Stimulated activated naive CD8-positive, alpha-beta T cell treated with anti-CD3 and anti-CD28 coated beads, Interleukin-15, Interleukin-2, amounts not matched to agents 100 U/mL and 50 U/mL, for 24 hours (primary cell): ENCODE results near the gene CLECL1.

Experiments used
- ATAC-seq: fragments of 150-1000 bp; cut with Tn5 transposase; one replicate; pipeline ENCODE4 v1.10.0; 2021
- DNase-seq: peaks from one replicate; pipeline ENCODE4 v3.0.0; 2021

CLECL1 gene

DNA sequence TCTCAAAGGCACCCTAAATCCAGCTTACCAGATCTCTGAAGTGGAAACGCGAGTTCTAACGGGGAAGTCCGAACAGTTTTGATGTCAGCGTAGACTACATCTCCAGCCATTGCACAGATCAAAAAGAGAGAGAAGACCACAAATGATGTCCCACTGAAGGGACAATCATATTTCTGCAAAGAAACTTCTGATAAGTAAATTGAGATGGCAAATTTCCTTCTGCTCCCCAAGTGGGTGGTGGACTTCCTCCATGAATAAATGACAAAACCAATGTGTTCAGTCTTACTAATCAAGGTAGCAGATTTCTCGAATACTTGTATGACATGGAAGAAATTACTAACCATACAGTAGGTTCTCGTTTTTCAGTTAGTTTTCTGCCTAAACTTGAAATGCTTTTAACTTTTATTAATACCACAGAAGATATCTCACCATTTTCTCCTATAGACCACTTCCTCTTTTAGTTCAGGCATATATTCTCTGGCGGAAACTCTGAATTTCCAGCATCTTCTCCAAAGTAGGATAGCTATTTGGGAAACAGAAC, at the start of gene CLECL1:
TSS of gene CLECL1 (minus strand) at position 177 of the 541 bp plus-strand sequence.
- no peak for DNase-seq
- peak; percentile 81 for ATAC-seq

DNA sequence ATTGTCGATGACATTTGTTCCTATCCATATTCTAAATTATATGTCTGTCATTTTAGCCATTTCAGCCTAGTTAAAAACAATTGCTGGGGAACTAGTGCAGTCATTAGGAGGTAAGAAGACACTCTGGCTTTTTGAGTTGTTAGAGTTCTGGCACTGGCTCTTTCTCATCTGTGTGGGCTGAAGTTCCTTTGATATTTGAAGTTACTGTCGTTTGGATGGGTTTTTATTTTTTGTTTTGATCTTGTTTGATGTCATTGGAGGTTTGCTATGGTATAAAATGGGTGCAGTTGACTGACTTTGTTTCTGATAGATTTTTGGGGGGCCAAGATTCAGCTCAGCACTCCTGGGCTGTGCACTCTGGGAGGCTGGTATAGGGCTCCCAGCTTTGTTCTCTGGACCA, 48.5 kb upstream of the CLECL1 start:
- DNase-seq (no peak), ATAC-seq (no peak)

DNA sequence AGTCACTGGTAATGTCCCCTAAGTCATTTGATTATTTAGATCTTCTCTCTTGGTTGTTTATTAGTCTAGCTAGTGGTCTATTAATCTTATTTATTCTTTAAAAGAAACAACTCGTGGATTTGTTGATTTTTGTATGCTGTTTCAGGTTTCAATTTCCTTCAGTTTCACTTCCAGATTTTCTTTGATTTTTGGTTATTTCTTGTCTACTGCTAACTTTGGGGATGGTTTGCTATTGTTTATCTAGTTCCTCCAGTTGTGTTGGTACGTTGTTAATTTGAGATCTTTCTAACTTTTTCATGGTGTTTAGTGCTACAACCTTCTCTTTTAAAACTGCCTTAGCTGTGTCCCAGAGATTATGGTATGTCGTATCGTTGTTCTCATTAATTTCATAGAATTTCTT, 46.3 kb upstream of the CLECL1 start:
- ATAC-seq (no peak), DNase-seq (no peak)

DNA sequence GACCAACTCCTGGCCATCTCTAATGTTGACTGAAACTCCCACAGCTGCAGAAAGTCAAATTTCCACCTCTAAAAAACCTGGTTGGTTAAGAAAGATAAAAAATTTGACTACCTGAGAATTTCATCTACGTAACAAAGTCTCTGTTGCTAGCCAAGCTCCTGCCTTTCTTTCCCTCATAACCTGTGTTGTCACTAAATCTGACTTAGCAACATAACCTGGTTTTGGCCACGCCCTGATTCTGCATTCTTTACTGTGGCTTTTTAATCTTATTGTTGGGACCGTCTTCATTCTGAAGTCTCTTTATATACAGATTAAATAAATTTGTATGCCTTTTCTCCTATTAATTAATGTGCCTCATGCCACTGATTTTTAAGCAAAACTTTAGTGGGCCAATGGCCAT, 43.9 kb upstream of the CLECL1 start:
- ATAC-seq (no peak), DNase-seq (no peak)

DNA sequence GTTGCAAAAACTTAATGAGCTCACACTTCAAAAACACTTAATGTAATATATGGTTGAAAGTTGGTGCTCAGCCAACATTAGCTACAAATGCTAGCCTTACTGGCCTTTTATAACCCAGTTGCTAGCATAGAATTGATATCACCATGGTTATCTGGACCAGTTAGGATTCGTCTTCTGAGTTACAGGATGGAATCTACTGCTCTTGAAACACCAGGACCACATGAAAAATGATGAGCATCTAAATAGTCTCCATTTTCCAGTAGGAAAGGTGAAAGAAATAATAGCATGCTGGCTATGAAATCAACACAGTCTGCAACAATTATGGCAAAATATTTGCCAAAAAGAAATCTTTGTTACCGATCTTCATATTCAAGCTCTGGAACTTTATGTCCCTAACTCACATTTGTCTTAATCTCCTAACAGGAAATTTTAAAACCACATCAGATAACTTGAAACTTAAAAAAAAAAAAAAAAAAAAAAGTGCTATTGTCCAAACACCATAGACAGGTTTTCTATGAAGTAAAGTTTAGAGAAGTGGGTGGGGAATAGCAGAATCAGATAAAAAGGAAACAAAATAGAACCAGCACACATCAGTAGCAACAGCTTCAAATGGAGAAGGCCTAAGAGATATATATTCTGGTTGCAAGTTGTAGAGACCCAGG, 40.5 kb upstream of the CLECL1 start:
- ATAC-seq (no peak), DNase-seq (no peak)

DNA sequence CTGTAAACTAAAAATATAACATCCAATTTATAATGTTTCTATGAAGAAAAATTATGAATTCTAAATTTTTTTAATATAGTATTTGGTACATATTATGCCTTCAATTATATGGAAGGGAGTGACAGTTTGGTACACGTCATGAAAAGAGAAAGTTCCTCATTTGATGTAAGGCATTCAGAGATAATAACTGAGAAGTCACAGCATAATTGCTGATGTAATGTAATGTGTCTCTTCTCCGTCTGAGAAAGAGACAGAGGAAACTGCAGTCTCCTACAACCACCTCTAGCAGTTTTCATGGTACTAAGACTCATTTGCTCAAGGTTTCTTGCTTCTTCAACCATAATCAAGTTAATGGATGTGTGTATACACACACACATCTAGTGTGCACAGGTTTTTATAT, 30.1 kb upstream of the CLECL1 start:
- DNase-seq, result no peak

DNA sequence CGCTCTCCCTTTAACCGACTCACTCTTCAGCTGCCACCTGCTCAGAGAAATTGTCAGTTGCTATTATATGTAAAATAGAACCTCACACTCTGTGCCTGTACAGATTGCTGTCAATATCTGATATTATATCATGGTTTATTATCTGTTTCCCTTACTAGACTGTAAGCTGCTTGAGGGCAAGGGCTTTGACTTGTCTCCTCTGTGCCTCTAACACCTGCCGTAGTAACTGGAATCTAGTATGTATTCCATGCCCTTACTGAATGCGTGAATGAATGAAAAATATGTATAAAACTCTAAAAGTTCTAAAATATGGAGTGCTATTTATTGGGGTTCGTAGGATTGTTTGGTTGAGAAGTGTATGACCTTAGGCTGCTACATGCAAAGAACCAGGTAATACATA, 29.5 kb upstream of the CLECL1 start:
- DNase-seq (no peak), ATAC-seq (no peak)

More for the DNA sequence above, 30.1 kb upstream of the CLECL1 start:
- no peak for ATAC-seq

DNA sequence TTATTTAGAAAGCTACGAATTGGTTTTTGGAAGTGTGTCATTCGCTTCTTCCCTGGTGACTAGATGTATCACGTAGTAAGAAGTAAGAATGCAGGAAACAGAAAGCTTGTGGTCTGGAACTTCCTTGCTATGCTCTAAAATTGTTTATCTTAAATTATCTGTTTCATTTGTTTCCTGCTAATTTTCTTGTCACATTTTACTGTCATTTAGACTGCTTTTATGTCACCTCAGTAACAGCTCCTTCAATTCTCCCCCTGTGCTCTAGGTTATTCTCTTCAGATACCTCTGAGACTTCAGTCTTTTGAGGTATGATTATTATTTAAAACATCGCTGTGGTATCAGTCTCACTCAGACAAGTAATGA, 28.5 kb upstream of the CLECL1 start:
- DNase-seq (no peak), ATAC-seq (no peak)

DNA sequence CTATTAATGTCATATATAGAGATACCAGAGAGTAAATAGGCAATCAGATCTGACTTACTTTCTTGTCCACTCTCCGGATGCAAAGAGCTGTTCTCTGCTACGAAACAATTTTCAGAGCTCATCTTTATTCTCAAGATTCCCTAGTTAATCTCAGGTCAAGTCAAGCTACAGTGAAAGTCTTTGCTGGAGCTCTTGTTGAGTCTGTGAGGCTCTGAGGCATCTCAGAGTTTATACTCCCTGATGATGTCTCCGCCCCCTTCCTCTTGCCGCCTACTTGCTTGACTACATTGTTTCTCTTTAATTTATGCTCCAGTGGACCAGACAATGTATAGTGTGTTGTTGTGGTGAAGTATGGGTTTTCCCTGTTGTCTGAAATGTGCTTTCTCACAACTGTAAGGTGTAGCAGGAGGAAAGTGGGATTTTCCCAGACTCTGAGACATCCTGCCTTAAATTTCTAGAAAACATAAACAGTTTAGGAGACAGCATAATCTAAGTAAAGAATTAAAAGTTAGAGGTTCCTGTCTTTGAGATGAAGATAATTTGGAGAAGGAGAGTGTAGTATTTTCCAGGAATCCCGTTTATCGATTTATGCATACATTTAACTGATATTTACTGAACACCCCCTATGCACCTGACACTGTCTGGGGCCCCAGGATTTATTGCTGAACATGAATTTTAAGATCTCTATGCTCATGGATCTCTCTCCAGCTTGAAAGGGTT, 28.0 kb upstream of the CLECL1 start, which contains the start of gene CD69:
TSS of gene CD69 (minus strand) at position 203 of the 720 bp plus-strand sequence. CDS start at position 122, 81 bp downstream.
- peak; percentile 75 for DNase-seq
- ATAC-seq, result peak; percentile 70

DNA sequence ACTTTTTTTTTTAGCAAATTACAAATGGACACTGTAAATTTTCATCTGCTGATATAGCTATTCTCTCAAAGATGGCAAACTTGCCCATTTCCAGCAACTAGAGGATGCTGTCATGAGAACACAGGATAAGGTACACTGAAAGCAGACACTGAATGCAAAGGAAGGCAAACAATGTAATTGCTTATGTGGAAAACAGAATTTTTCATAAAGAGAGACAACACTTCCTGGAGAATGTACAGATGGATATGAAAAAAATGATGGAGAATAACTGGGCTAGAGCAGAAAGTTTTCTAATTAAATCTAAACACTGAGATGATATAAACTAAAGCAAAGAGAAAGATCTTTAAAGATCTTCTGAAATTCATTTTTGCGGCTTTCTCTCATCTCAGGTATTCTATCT, 27.2 kb upstream of the CLECL1 start:
- DNase-seq (no peak), ATAC-seq (no peak)

DNA sequence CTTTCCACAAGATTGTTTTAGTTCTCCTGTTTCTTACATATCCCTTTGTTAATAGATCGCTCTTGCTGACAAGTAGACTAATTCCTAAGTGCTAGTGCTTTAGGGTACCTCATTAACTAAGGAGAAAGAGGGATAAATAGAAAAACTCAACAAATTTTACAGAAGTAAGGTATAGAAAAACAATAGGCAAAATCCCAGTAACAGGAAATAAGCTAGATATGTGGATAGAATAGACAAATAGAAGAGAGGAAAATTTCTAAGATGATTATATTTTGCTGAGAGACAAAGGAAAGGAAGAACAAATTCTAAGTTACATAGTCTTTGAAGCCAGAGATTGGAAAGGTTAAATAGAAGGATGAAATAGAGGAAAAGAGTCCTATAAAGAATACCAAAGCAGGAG, 26.8 kb upstream of the CLECL1 start:
- DNase-seq, result no peak
- no peak for ATAC-seq

DNA sequence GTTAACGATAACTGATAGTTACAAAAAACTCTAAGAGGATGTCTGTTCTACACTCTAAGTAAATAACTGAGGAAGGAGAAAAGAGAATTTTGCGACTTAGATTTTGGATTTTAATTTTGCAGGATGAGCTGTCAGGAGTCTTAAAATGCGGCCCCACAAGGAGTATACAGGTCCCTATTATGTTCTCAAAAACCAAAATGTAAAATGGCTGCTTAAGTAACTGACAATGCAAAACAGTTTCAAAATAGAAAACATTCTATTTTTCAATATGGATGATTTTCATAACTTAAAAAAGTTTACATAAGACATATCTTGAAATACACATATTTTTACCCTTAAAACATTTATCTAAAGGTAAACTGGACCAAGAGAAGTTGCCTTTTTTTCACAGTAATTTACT, 25.2 kb upstream of the CLECL1 start:
- ATAC-seq (no peak), DNase-seq (no peak)

DNA sequence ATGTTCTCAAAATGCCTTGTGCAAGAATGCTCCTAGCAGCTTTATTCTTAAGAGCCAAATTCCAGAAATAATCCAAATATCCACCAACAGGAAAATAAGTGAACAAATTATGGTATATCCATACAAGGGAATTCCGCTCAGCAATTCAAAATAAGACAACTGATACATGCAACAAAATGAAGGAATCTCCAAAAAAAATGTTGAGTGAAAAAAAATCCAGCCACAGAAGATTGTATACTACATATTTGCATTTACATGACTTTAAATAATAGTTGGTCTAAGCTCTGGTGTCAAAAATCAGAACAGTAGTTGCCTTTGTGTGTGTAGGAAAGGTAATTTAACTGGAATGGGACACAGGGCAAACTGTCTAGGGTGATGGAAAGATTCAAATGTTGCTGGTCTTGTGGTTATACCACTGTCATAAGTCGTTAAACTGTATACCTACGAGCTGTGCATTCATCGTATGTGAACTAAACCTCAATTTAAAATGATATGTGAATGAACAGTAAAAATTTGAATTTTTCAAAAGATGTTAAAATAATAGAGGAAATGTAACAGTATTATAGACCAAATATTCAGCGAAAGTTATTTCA, 24.6 kb upstream of the CLECL1 start:
- no peak for DNase-seq
- ATAC-seq, result no peak

DNA sequence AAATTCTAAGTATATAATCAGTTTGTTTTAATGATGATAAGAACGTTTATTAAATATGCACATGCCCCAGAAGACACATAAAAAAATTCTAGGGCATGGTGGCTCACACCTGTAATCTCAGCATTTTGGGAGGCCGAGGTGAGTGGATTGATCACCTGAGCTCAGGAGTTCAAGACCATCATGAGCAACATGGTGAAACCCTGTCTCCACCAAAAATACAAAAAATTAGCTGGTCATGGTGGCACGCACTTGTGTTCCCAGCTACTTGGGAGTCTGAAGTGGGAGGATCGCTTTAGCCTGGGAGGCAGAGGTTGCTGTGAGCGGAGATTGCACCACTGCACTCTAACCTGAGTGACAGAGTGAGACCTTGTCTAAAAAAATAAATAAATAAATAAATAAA, 23.8 kb upstream of the CLECL1 start:
- ATAC-seq (no peak), DNase-seq (no peak)

DNA sequence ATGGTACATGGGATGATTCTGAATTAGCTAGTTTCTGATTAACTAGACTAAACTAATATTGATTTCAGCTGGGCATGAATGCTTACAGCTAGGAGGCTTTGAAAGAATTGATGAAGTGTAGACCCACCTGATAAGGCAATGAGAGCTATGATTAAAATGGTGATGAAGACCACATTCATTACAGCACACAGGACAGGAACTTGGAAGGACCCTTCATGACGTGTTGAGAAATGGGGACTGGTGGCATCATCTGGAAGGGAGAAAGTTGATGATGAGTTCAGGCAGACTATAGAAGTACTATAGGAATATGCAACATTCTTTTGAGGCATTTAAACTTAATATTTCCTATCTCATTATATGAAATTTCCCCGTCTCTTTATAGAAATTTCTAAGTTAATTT, 23.3 kb upstream of the CLECL1 start:
- no peak for ATAC-seq
- no peak for DNase-seq

DNA sequence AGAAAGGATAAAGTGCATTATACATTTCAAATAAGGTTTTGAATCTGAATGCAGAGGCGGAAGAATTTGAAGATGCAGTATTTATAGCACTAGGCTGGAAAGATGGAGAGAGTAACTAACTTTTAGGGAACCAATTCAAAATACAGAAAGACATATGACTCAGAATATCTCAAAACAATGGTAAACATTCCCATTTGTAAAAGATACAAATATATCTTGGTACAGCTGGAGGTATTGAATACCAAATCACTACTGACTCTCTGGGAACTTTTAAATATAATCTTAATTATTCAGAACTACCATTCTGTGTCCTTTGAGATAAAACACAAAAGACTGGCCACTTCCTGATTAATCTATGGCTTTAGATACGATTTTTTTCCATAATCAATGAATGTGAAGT, 22.7 kb upstream of the CLECL1 start:
- DNase-seq, result no peak
- no peak for ATAC-seq

DNA sequence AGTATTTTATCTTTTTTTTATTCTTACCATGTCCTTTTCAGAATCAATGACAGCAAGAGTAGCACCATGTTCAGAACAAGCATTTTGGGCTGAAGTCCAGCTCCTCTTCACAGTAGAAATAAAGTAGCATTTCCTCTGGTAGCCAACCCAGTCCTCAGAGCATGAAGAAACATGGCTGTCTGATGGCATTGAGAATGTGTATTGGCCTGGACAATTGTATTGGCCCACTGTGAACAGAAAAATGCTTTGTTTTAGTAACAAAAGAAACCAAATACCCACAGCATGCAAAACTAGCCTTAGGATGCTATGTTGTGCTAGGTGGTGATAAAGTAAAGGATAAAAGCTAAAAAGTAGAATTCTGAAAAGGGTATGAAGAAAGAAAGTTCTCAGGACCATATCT, 22.1 kb upstream of the CLECL1 start:
- no peak for DNase-seq
- ATAC-seq, result no peak

DNA sequence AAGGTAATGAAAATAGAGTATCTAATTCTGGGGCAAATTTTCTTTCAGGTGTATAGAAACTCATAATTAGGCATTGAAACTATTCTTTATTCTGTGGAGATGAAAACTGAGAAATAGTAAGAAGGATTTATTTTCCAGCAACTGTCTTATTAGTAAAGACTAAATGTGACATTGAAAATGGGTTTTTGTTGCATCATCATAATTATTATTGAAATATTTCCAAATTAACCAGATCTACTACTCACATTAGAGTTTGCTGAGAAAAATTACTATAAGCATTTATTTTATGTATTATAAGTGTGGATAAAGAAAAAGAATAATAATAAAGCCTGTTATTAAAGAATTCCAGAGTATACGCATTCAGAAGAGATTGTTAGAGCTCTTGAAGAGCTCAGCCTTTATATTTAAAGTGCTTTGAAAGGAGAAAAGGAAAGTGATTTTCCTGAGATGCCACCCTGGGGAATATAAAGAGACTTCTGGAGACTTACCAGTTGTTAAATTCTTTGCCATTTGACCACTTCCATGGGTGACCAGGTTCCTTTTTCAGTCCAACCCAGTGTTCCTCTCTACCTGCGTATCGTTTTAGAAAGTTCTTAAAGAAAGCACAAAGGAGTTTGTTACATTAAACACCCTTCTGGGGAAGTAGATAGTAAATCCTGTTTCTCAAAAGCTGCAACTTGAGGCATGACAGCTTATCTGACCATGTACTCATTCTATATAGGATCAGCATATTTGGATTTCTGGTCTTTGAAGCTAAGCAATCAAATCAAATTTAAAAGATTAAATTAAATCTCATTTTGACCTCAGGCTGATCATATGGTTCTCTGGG, 21.4 kb upstream of the CLECL1 start:
- ATAC-seq, result no peak
- no peak for DNase-seq

DNA sequence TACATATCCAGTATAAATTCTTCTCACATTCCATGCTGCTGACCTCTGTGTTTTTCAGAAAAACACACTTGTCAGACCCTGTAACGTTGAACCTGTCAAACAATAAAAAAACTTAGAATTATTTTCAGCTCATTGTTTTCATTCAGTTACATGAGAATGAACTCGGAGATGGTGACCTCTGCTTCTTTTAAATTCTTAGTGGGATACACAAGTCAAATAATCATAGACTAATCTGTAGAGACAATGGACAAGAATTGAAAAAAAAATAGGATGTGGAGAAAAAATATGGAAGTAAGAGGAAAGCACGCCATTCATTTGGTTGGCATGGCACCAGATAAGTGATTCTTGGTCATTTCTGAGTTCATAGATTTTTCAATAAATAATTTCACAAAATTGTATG, 20.6 kb upstream of the CLECL1 start:
- DNase-seq (no peak), ATAC-seq (no peak)

DNA sequence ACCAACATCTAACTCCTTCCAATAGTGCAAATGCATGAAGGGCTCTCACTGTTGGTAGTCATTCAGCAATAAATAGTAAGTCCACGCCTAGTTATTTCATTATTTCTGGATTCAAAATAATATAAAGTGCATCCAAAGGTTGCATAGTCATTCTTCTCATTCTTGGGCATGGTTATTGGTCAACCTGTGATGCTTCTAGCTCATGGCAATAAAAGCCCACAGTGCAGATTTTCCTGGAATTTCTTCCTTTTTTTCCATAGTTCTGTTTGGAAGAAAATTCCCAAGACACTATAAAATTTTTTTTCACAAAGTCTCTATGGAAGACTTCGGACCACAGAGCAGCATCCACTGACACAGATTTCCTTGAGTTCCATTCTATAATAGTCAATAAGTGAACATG, 20.2 kb upstream of the CLECL1 start:
- ATAC-seq, result no peak
- no peak for DNase-seq

DNA sequence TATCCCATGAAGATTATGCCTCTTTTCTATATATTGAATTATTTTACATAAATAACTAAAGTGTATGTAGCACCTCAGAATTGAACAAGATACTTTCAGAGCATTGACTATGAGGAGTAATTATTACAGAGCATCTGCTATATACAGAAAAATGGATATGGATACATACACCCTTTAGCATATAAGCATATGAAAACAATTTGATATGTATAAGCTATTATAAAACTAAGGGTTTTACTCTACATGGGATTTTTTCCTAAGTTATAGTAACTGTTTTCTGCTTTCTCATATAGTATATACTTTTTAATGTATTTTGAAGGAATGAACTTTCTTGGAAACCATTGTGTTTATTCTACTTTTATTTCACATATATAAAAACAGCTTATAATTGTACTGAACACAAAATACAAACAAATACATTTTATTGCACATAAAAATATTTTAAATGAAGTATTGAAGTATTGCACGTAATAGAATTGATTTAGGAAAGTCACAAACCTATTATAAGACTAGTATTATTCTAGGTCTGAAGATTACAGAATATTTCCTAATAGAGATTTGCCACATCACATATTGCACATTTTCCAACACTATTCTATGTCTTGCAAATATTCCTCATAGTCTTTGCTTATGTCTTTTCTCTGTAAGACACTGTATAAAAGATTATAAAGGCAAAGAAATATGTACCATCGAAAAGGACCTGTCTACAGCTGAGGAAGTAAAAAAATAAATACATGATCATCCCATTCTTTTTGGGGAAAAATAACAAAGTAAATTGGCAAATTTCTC, 19.4 kb upstream of the CLECL1 start:
- ATAC-seq (peak; percentile 5), DNase-seq (no peak)
